ENCODE results near the gene TCF7L2.

Gene TCF7L2

GRCh38 chr10:112953174-112954159 is 3.4 kb downstream of the TCF7L2 start:
- Mint-ChIP-seq H3K9me3 (no peaks in the 10 kb centered on the region), H3K4me3 (peak overlapping the region; percentile 73), H3K27me3 (peaks cover 89% of the 10 kb centered on the region), H3K4me1 (peaks cover 28% of the 10 kb centered on the region), H3K36me3 (peaks cover 3% of the 10 kb centered on the region), H3K27ac (no peak overlapping the region)
- CTCF ChIA-PET = no interaction called here
- DNase-seq = no peak

- DNase-seq = no peak
- H3K4me3 Mint-ChIP-seq = no peak overlapping the region
- peaks cover 15% of the 10 kb centered on the region for H3K4me1 Mint-ChIP-seq
- peaks cover 3% of the 10 kb centered on the region for H3K36me3 Mint-ChIP-seq
- CTCF ChIA-PET = no interaction called here
- H3K27me3 Mint-ChIP-seq = peaks cover 78% of the 10 kb centered on the region
- H3K27ac Mint-ChIP-seq = no peak overlapping the region
- no peaks in the 10 kb centered on the region for H3K9me3 Mint-ChIP-seq
These were observed 5.0 kb downstream of the TCF7L2 start for GRCh38 chr10:112954974-112955581.

GRCh38 chr10:112955582-112956421 is 5.8 kb downstream of the TCF7L2 start:
- no peak for DNase-seq
- Mint-ChIP-seq H3K27me3 (peaks cover 77% of the 10 kb centered on the region), H3K9me3 (no peaks in the 10 kb centered on the region), H3K27ac (no peak overlapping the region), H3K36me3 (peaks cover 3% of the 10 kb centered on the region), H3K4me3 (no peak overlapping the region), H3K4me1 (peaks cover 8% of the 10 kb centered on the region)
- CTCF ChIA-PET = no interaction called here

GRCh38 chr10:112956631-112957350 is 6.7 kb downstream of the TCF7L2 start:
- H3K4me3 Mint-ChIP-seq = no peak overlapping the region
- CTCF ChIA-PET = no interaction called here
- H3K27ac Mint-ChIP-seq = no peak overlapping the region
- H3K4me1 Mint-ChIP-seq = peaks cover 5% of the 10 kb centered on the region
- no peak for DNase-seq
- H3K27me3 Mint-ChIP-seq = peaks cover 76% of the 10 kb centered on the region
- H3K9me3 Mint-ChIP-seq = no peaks in the 10 kb centered on the region
- H3K36me3 Mint-ChIP-seq = peaks cover 3% of the 10 kb centered on the region

- no peak for DNase-seq
- Mint-ChIP-seq H3K4me3 (no peak overlapping the region), H3K27ac (no peak overlapping the region), H3K9me3 (no peaks in the 10 kb centered on the region), H3K36me3 (peaks cover 2% of the 10 kb centered on the region), H3K4me1 (peaks cover 3% of the 10 kb centered on the region), H3K27me3 (peaks cover 73% of the 10 kb centered on the region)
- CTCF ChIA-PET = no interaction called here
These were observed 7.6 kb downstream of the TCF7L2 start for GRCh38 chr10:112957640-112958092.

- CTCF ChIA-PET = no interaction called here
- Mint-ChIP-seq H3K27ac (no peak overlapping the region), H3K9me3 (no peaks in the 10 kb centered on the region), H3K4me1 (no peaks in the 10 kb centered on the region), H3K36me3 (no peaks in the 10 kb centered on the region), H3K4me3 (no peak overlapping the region), H3K27me3 (peaks cover 65% of the 10 kb centered on the region)
- no peak for DNase-seq
These were observed 8.4 kb downstream of the TCF7L2 start for GRCh38 chr10:112958275-112958995.

GRCh38 chr10:112959207-112959838 is 9.3 kb downstream of the TCF7L2 start:
- H3K27me3 Mint-ChIP-seq = peaks cover 66% of the 10 kb centered on the region
- no peaks in the 10 kb centered on the region for H3K9me3 Mint-ChIP-seq
- no peak overlapping the region for H3K4me3 Mint-ChIP-seq
- CTCF ChIA-PET = no interaction called here
- no peaks in the 10 kb centered on the region for H3K36me3 Mint-ChIP-seq
- DNase-seq = no peak
- H3K27ac Mint-ChIP-seq = no peak overlapping the region
- H3K4me1 Mint-ChIP-seq = no peaks in the 10 kb centered on the region

- H3K4me1 Mint-ChIP-seq = no peaks in the 10 kb centered on the region
- CTCF ChIA-PET = interaction anchor here (0.7 kb wide), 1 partner anchor 164 kb away, joined by 4 read pairs; no protein-coding TSS in a partner anchor
These were observed 10.2 kb downstream of the TCF7L2 start for GRCh38 chr10:112960151-112960681.

GRCh38 chr10:112961609-112962008 is 11.6 kb downstream of the TCF7L2 start:
- Mint-ChIP-seq H3K9me3 (no peaks in the 10 kb centered on the region), H3K4me1 (no peaks in the 10 kb centered on the region), H3K4me3 (no peak overlapping the region), H3K27ac (no peak overlapping the region), H3K27me3 (peaks cover 60% of the 10 kb centered on the region), H3K36me3 (no peaks in the 10 kb centered on the region)
- no peak for DNase-seq
- CTCF ChIA-PET = no interaction called here

More at GRCh38 chr10:112960151-112960681, 10.2 kb downstream of the TCF7L2 start:
- no peak for DNase-seq
- Mint-ChIP-seq H3K4me3 (no peak overlapping the region), H3K27ac (no peak overlapping the region), H3K36me3 (no peaks in the 10 kb centered on the region), H3K9me3 (no peaks in the 10 kb centered on the region), H3K27me3 (peaks cover 66% of the 10 kb centered on the region)

- Mint-ChIP-seq H3K27ac (no peak overlapping the region), H3K27me3 (peaks cover 55% of the 10 kb centered on the region), H3K36me3 (no peaks in the 10 kb centered on the region)
These were observed 12.3 kb downstream of the TCF7L2 start for GRCh38 chr10:112962343-112962742.

GRCh38 chr10:112963835-112964234 is 13.8 kb downstream of the TCF7L2 start:
- peaks cover 53% of the 10 kb centered on the region for H3K27me3 Mint-ChIP-seq
- H3K4me1 Mint-ChIP-seq = no peaks in the 10 kb centered on the region
- CTCF ChIA-PET = no interaction called here
- no peaks in the 10 kb centered on the region for H3K36me3 Mint-ChIP-seq
- DNase-seq = no peak
- no peak overlapping the region for H3K4me3 Mint-ChIP-seq
- H3K27ac Mint-ChIP-seq = no peak overlapping the region
- H3K9me3 Mint-ChIP-seq = no peaks in the 10 kb centered on the region

More at GRCh38 chr10:112962343-112962742, 12.3 kb downstream of the TCF7L2 start:
- CTCF ChIA-PET = no interaction called here
- DNase-seq = no peak
- H3K9me3 Mint-ChIP-seq = no peaks in the 10 kb centered on the region
- no peaks in the 10 kb centered on the region for H3K4me1 Mint-ChIP-seq
- no peak overlapping the region for H3K4me3 Mint-ChIP-seq

- no peak for DNase-seq
- Mint-ChIP-seq H3K4me3 (no peak overlapping the region), H3K27me3 (peaks cover 51% of the 10 kb centered on the region), H3K4me1 (no peaks in the 10 kb centered on the region), H3K9me3 (no peaks in the 10 kb centered on the region), H3K36me3 (no peaks in the 10 kb centered on the region), H3K27ac (no peak overlapping the region)
- CTCF ChIA-PET = no interaction called here
These were observed 14.4 kb downstream of the TCF7L2 start for GRCh38 chr10:112964482-112964881.
